Measurements from ENCODE around the gene KLRF2.

- TF ChIP-seq GABPA (IDR thresholded peaks at IDR 0.05 in 1 of 2, conservative IDR thresholded peaks at IDR 0.05 in 1 of 2), result no peak
- no peak for TF ChIP-seq MAX (IDR thresholded peaks at IDR 0.05)
These were observed 7.5 kb downstream of the KLRF2 start for GRCh38 chr12:9888665-9889273.
